ENCODE results near the gene MCAT.

- TF ChIP-seq CTCF (IDR thresholded peaks at IDR 0.05), result no peak
- no peak for TF ChIP-seq POLR2AphosphoS5 (IDR thresholded peaks at IDR 0.05; ENCODE audit: insufficient read depth in 1 of 2, low read depth in 1 of 2)
Observed at GRCh38 chr22:43099095-43099494, 44.1 kb downstream of the MCAT start.

Measured in vagina (tissue), 2 donors.